ENCODE results near the gene MAP3K10. TPM values are rescaled to one million over a fixed set of nuclear protein-coding genes. Genes with fewer than 3 reads are reported as not detected.

MAP3K10 gene
- total and polyA plus RNA-seq, 2 donors (not counting 1 experiment from before 2014, with no cell fraction given) = 22.5 to 41.6 TPM

DNA sequence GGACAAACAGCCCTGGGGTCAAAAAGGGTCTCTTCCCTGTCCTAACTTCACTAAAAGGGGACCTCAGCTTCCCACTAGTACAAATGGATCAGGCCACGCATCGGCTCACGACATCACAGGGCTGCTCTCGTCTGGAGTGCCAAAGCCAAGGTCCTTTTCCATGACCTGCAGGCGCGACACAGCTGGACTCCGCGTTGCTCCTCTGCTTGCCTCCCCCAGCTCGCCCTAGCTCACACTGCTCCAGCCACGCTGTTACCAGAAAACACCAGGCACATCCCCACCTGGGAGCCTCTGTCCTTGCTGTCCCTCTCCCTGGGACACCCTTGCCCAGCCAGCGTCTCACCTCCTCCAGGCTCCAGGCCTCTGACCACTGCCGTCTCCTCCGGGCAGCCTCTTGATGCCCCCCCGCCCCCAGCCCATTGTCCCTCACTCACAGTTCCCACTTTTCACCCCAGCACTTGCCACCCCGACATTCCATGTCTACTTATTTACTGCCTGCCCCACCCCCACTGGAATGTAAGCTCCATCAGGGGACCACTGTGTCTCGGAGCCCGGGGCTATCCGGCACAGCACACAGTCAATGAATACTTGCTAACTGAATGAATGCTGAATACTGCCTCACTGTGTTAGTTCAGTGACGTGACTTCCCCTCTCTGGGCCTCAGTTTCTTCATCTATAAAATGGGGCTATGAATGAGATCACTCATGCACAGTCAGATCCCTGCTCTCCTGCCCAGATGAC lies 73.3 kb downstream of the MAP3K10 start:
- Mint-ChIP-seq H3K4me1 (peaks cover 38% of the 10 kb centered on the region), H3K27me3 (no peaks in the 10 kb centered on the region), H3K9me3 (ENCODE audit: insufficient read depth) (no peaks in the 10 kb centered on the region), H3K27ac (no peak overlapping the region), H3K4me3 (no peak overlapping the region)
- Histone ChIP-seq H3K9me3 (ENCODE audit: control extremely low read depth in 1 of 3, control insufficient read depth in 2 of 3, insufficient read depth in 1 of 3, low read length in 2 of 3) (peaks cover 0 to 4% (median 0%) of the 10 kb centered on the region in 3 donors), H3K79me2 (ENCODE audit: control insufficient read depth, insufficient read depth, low read length) (peaks cover 95% of the 10 kb centered on the region), H3K4me1 (ENCODE audit: control insufficient read depth in 2 of 2, insufficient read depth in 2 of 2, low read length in 2 of 2) (peaks cover 0 to 9% of the 10 kb centered on the region in 2 donors), H3K4me3 (ENCODE audit: control extremely low read depth in 1 of 5, extremely low read depth in 1 of 5, insufficient read depth in 1 of 5, low read depth in 2 of 5, low read length in 4 of 5) (no peak overlapping the region), H4K20me1 (ENCODE audit: control insufficient read depth, insufficient read depth, low read length, poor library complexity, severe bottlenecking) (peaks cover 90% of the 10 kb centered on the region), H3K4me2 (replicated peaks; ENCODE audit: low read depth, low read length, poor library complexity, severe bottlenecking) (no peak overlapping the region), H3K9ac (ENCODE audit: low read length) (no peak overlapping the region), H2AFZ (ENCODE audit: insufficient read depth, low read depth, low read length, poor library complexity, severe bottlenecking) (no peak overlapping the region), H3K27ac (ENCODE audit: low read length in 2 of 2) (no peak overlapping the region), H3K27me3 (replicated peaks in 1 of 4; ENCODE audit: control extremely low read depth in 1 of 4, control insufficient read depth in 3 of 4, insufficient read depth in 4 of 4, low read length in 3 of 4) (no peaks in the 10 kb centered on the region), H3K36me3 (replicated peaks in 1 of 2; ENCODE audit: control extremely low read depth in 1 of 2, control insufficient read depth in 1 of 2, extremely low read depth in 1 of 2, insufficient read depth in 2 of 2, low read length in 1 of 2) (peaks cover 0 to 40% of the 10 kb centered on the region in 2 experiments)
- 91% methylated on average over 16 of the region's 19 CpGs for WGBS (ENCODE audit: insufficient coverage)
- no peak for TF ChIP-seq EZH2 (IDR thresholded peaks at IDR 0.05; ENCODE audit: borderline replicate concordance, insufficient read depth, low read depth, low read length, poor library complexity, severe bottlenecking)
- TF ChIP-seq, protein P1, sequence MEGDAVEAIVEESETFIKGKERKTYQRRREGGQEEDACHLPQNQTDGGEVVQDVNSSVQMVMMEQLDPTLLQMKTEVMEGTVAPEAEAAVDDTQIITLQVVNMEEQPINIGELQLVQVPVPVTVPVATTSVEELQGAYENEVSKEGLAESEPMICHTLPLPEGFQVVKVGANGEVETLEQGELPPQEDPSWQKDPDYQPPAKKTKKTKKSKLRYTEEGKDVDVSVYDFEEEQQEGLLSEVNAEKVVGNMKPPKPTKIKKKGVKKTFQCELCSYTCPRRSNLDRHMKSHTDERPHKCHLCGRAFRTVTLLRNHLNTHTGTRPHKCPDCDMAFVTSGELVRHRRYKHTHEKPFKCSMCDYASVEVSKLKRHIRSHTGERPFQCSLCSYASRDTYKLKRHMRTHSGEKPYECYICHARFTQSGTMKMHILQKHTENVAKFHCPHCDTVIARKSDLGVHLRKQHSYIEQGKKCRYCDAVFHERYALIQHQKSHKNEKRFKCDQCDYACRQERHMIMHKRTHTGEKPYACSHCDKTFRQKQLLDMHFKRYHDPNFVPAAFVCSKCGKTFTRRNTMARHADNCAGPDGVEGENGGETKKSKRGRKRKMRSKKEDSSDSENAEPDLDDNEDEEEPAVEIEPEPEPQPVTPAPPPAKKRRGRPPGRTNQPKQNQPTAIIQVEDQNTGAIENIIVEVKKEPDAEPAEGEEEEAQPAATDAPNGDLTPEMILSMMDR (IDR thresholded peaks at IDR 0.05) = no peak
- CTCF ChIA-PET = interaction anchor here (0.7 kb wide), 1 partner anchor 15 kb away, joined by 4 read pairs; no protein-coding TSS in a partner anchor
- ATAC-seq (ENCODE audit: low read depth) = no peak
- intact Hi-C loops (cut with micrococcal nuclease) = no loop called here
- DNase-seq = no peak
- POLR2A ChIA-PET = no interaction called here

Other genes starting within 250 kb of the MAP3K10 start
- 56.6 and 58.2 TPM in 2 replicates for gene PSMC4, start 220.3 kb upstream of the MAP3K10 start, total RNA-seq
- 63.0 and 90.5 TPM in 2 replicates for gene PSMC4, start 220.3 kb upstream of the MAP3K10 start, polyA plus RNA-seq
- 15.7 and 16.6 TPM in 2 replicates for gene ZNF546, start 194.4 kb upstream of the MAP3K10 start, total RNA-seq
- 1.8 and 3.8 TPM in 2 replicates for gene ZNF546, start 194.4 kb upstream of the MAP3K10 start, polyA plus RNA-seq
- 57.4 and 57.6 TPM in 2 replicates for gene ZNF780B, start 135.2 kb upstream of the MAP3K10 start, total RNA-seq
- gene ZNF780B, start 135.2 kb upstream of the MAP3K10 start, polyA plus RNA-seq = 5.2 and 8.5 TPM in 2 replicates
- 32.3 and 32.8 TPM in 2 replicates for gene ZNF780A, start 100.5 kb upstream of the MAP3K10 start, total RNA-seq
- gene ZNF780A, start 100.5 kb upstream of the MAP3K10 start, polyA plus RNA-seq = 8.4 and 9.2 TPM in 2 replicates
- not detected in 2 replicates for gene TTC9B, start 27.0 kb downstream of the MAP3K10 start, total RNA-seq
- 0.04 TPM in 1 of 2 replicates, not detected in the other for gene TTC9B, start 27.0 kb downstream of the MAP3K10 start, polyA plus RNA-seq
- 0.64 and 0.66 TPM in 2 replicates for gene CCNP, start 35.3 kb downstream of the MAP3K10 start, total RNA-seq
- gene CCNP, start 35.3 kb downstream of the MAP3K10 start, polyA plus RNA-seq = 0.85 and 1.5 TPM in 2 replicates
- 243 and 248 TPM in 2 replicates for gene AKT2, start 93.9 kb downstream of the MAP3K10 start, total RNA-seq
- gene AKT2, start 93.9 kb downstream of the MAP3K10 start, polyA plus RNA-seq = 195 and 221 TPM in 2 replicates
- gene C19orf47, start 157.0 kb downstream of the MAP3K10 start, total RNA-seq = 14.3 and 16.7 TPM in 2 replicates
- 9.2 and 12.7 TPM in 2 replicates for gene C19orf47, start 157.0 kb downstream of the MAP3K10 start, polyA plus RNA-seq
- 61.7 and 69.0 TPM in 2 replicates for gene PLD3, start 157.3 kb downstream of the MAP3K10 start, total RNA-seq
- gene PLD3, start 157.3 kb downstream of the MAP3K10 start, polyA plus RNA-seq = 84.8 and 153 TPM in 2 replicates
- gene HIPK4, start 198.8 kb downstream of the MAP3K10 start, total RNA-seq = 0.20 TPM in 1 of 2 replicates, not detected in the other
- gene HIPK4, start 198.8 kb downstream of the MAP3K10 start, polyA plus RNA-seq = 0.04 and 0.06 TPM in 2 replicates
- gene PRX, start 222.0 kb downstream of the MAP3K10 start, total RNA-seq = 2.5 and 3.5 TPM in 2 replicates
- 0.68 and 1.1 TPM in 2 replicates for gene PRX, start 222.0 kb downstream of the MAP3K10 start, polyA plus RNA-seq
- gene SERTAD1, start 234.6 kb downstream of the MAP3K10 start, total RNA-seq = 11.9 and 13.6 TPM in 2 replicates
- gene SERTAD1, start 234.6 kb downstream of the MAP3K10 start, polyA plus RNA-seq = 28.4 and 59.4 TPM in 2 replicates